GM19467 (cell line): Measurements from ENCODE around the gene ATP2B2.

Source experiments
- ATAC-seq: cut with Tn5 transposase; IDR thresholded peaks from one replicate; pipeline ENCODE4 v1.9.1; 2021; ENCODE audit warnings: mild to moderate bottlenecking, moderate library complexity; ENCODE audit not compliant: unreplicated experiment

ATP2B2 gene

DNA sequence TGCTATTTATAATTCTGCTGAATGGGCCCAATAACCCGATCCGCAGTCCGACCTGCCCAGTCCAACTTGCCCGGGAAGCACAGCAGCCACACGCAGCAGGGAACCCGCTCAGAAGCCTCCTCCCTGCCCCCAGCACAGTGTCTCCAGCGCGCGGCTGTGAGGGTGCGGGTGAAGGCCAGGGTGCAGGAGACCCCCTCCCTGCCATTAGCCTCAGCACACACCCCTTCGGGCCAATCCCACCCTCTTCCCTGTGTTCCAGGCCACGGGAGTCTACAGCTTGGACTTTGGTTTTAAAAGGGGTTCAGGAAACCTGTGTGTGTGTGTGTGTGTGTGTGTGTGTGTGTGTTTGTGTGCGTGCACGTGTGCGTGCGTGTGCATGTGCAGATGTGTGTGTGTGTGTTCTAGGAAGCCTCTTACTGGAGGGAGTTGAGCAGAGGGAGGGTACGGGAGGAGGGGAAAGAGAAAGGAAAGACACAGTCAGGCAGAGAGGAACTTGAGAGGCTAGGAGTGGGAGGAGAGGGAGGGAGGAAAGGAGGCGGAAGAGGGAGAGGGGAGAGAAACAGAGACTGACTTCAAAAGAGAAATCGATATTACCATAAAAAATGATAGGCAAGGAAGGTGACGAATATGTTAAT lies 34.2 kb downstream of the ATP2B2 start:
- ATAC-seq = no peak

DNA sequence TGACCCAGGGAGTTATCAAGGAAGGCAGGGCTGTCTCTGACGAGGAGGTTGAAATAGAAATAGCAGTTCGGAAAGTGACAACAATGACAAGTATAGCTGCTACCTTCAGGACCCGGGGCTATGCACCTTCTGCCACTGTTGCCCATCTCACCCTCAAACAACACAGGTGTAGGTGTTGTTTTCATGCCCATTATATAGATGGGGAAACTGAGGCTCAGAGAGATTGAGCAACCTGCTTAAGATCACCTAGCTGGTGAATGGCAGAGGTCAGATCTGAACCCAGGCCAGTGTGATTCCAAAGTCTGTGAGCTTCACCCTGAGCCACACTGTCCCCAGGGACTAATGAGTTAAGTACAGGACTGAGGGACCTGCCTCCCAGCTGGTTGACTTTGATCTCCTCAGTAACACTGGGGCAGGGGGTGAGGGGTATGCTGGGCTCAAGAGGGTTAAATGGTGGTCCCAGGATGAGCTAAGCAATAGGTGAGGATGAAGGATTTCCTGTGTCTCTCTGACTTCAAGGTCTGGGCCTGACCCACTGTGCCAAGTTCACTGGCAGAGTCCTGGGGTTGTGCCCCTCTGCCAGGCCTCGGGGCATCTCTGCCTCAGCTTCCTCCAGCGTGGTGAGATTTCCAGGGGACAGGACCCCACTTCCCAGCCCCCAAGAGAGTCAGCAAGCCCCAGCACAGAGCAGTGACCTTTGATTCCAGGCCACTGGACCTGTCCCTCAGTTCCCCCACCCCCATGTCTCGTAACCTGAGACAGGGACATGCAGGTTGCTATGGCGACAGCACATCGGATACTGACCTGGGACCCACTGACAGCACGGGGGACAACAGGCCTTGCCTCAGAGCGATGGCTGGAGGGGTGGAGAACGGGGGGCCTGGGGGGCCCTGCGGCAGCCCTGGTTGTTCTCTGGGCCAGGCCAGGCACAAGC lies 35.0 kb downstream of the ATP2B2 start:
- ATAC-seq = no peak

DNA sequence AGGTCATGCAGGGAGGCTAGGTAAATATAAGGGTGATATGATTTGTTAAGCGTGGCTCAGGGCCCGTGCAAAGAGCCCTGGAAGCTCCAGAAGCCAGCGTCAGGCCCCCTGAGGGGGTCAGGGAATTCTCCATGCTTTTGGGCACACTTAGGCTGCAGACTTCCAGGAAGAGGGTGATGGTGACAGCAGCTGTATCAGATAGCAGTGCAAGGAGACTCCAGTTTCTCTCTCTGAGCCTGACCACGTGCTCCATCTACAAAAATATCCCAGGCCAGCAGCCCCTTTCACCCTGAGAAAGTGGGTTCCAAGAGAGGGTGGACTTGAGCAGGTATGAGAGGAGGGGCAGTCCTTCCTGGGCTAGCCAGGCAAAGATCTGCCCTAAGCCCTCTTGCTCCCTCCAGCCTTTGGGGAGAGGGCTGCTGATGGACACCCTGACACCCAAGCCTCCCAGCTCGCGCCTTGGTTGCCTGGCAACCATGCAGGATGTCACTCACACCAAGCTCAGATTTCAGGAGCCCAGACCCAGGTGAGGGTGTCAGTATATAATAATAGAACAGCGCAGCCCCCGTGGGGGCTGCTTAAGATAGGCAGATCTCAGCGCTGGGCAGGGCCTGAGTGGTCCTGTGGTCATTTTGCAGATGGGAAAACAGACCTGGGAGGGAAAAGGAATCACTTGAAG lies 35.8 kb downstream of the ATP2B2 start:
- no peak for ATAC-seq

DNA sequence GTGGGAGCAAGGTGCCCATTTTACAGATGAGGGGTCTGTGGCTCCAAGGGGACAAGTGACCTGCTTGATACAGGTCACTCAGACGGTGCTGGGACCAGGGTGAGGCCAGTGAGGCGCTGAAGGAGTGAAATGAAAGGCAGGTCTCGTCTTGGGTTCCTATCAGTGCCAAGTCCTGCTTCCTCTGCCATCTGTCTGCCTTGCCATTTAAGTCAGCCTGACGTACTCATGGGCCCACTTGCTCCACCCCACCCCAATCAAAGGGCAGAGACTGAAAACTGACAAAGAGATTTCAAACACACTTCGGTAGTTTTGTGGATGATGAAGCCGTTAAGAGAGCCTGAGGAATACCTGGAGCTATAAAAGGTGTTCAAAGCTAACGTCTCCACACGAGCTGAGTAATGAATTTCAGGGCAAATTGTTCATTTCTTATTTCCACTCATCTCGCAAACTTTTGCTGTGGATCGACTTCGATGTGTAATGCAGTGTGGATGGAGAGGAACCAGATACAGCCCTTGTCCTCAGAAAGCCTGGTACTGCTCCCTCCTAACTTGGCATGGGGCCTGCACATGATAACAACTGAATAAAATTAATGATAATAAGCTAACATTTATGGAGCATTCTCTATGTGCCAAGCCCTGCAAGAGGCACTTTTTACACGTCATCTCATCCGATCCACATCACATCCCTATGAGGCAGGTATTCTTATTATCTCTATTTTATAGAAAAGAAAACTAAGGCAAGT lies 36.6 kb downstream of the ATP2B2 start:
- ATAC-seq = no peak

DNA sequence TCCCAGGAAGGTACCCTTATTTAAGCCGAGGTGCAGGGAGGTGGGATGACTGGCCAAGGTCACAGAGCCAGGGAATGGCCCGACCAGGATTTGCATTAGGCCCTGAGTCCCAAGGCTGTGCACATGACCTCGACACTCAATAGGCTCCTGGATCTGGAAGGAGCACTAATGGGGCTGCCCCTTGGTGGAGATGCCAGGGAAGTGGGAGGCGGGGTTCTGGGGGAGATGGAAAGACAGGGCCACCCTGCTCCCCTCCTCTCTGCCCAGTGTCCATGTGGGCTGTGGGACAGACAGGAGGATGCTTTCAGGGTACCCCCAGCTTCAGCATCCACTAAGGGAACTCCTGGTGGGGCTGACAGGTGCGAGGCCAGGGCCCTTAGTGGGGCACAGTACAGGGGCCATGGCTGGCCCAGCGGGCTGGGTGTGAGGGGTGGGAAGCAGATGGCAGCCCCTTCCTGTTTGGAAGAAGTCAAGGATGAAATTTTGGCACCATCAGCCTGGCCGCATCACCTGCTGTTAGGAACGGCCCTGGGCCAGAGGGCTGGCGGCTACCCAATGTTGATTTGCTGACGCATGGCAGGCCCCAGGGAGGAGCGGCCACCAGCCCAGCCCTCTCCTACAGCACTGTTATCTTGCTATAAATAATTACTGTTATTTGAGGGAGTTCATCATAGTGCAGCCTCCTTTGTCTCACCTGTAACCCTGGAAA lies 37.3 kb downstream of the ATP2B2 start:
- no peak for ATAC-seq

DNA sequence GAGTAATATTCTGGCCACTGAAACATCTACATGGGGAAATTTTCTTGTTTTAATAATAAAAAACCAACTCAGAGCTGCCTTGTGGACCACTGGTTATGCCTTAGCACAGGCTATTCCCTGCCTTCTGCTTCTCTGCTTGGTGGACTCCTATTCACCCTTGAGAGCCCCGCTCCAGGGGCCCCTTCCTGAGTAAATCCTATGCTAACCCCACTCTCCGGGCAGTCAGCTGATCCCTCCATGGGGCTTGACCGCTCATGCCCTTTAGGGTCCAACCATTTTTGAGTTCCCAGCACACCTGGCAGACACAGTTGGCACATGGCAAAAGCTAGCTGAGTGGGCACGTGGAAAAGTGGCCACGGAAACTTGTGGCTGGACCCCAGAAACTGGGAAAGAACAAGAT lies 38.2 kb downstream of the ATP2B2 start:
- no peak for ATAC-seq

DNA sequence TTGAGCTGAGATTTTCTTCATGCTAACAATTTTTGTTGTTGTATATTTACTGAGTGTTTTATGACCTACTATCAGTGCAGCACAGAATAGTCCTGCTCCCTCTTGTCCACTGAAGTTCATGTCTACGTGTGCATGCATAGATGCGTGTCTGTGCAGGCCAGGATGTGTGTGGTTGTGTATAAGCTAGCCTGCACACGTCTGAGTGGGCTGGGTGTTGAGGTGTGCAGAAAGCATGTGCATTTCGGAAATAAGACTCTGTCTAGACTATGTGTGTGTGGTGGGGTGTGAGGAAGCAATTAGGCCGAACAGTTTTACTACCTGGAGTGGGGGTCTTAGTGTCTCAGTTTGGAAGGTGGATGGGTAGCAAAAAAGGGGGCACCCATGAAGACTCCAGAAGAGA lies 39.2 kb downstream of the ATP2B2 start:
- ATAC-seq = no peak

DNA sequence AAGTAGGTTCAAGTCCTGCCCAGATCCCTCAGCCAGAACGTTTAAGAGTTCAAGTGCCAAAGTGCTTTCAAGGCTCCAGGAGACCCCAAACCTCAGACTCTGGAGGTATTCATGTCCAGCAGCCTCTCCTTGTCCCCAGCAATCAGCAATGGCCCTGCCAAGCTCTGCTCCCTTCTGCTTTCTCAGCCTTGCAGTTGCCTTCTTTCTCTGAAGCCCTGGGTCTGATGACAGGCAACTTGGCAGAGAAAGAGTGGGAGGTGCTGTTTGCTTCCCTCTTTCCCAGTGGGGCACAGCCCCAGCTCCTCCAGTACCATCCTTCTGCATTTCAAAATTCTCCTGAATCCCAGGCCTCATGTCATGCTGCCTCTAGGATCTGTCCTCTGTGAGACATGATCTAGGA lies 40.2 kb downstream of the ATP2B2 start:
- ATAC-seq = no peak

DNA sequence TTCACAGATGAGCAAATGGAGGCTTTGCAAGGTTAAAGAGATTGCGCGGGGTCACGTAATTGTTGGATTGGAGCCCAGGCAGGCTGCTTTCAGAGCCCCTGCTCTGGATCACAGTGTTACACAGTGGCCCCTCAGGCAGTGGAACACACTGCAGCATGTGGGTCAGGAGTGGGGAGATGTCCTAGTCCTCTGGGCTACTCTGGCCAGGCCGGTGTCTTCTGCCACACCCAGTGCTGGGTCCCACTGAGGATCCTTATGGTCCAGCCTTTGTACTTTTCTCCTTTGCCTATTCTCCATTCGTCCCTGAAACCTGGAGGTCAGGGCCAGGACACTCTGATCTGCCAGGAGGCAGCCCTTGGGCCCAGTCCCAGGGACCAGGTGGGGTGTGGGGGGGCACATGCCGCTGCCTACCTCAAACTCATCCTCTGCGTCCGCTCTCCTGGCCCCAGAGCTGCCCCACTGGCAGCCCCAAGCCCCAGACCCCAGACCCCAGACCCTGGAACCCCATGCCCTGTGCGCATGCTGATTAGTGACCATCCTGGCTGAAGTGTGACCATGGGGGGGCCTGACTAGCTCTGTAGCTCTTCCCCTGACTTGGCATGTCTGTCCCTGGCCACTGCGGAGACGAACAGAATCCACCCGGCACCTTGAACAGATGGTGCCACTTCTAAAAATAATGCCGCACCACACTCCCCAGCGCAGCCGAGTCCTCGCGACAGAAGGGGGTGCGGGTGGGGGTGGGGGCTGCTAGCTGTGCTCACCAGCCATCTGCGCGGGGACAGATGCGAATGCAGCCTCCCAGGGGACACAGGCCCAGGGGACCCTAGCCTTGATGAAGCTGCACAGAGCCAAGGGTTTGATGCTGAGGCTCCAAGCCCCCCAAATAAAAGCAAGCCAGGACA lies 41.6 kb downstream of the ATP2B2 start:
- no peak for ATAC-seq

DNA sequence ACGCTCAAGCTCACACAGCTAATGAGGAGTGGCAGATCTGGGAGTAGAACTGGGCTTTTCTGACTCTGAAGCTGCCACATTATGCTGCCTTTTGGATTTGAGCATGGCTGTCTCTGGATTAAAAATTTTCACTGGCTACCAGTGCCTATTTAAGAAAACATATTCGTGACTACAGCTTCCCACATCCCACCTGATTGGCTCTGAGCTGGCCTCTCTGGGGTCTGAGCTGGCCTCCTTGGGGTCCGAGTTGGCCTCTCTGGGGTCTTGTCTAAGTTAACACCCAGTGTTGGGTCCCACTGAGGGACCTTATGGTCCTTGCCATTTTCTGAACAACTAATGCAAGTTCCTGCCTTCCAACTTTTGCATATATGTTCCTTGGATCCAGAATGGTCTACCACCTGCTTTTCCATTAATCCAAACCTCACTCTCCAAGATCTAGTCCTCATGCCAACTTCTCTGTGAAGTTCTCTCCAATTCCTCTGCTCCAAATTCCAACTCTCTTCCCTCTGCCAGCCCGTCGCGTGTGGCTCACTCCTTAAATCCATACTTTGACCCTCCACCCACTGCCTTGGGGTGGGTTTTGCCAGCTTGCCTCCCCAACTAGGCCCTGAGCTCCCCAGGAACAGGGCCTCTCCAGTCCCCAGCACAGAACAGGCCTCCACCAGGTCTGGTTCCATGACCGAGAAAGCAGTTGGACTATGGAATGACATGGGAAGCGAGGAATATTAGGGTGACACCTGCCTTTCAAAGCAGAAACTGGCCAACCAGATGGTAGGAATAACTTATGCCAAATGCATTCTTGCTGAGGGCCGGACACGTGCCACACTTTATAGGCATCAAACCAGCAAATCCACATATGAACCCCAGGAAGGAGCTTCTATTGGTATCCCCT lies 42.5 kb downstream of the ATP2B2 start:
- ATAC-seq = no peak

DNA sequence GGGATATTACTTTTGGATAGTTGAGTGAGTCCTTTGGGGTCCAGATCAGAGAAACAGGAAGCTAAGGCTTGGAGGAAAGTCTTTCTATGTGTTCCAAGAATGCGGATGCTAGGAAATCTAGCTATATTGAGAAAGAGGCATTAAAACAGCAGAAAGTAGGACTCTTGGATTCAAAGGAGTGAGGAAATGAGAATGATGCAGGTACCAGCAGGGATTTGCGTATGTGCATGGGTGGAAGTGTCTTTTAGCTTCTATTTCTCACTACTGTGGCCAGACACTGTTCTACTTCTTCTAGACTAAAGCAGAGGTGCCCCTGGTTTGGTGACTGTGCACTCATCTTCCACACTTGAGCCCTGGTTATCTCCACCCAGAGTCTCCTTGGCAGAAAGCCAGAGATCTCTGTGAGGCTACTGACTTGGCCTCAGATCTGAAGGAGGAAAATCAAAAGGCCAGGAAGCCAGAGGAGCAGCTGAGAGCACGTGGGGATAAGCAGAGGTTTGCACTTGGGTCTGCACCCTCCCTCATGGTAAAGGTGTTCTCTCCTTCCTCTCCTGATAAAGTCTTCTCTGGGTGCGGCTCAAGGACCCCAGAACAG lies 44.3 kb downstream of the ATP2B2 start:
- no peak for ATAC-seq

DNA sequence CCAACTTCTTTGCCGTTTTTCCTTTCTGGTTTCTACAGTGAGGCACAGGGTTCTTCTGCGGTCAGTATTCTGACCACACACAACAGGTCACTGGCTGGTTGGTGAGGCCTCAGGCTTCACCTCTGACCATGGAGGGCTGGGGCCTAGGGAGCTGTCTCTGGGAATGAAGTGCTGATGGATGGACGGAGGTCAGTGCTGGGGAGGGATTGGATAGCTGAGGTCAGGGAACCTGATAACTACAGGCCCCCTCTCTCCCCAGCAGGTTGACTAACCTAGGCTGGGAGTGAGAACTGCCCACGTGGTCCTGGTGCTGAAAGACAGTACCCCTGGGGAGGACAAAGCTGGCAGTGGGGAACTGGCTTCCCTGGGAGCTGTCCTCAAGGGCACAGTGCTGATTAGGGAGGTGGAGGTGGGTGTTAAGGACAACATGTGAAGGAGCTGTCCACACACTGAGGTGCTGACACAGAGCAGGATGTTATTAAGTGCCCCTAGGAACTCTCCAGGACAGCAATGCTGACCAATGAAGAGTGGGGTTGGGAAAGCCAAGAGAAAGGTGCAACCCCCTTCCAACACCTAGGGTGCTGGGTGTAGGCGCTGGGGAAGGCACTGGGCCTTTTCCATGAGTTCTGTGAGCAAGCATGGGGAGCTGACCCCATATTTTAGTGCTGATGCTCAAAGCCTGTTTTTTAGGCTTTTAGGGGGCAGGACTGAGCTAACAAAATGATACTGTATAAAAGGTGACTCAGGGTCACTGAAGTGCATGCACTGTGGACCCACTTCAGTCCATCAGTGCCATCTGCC lies 45.2 kb downstream of the ATP2B2 start:
- ATAC-seq = no peak

DNA sequence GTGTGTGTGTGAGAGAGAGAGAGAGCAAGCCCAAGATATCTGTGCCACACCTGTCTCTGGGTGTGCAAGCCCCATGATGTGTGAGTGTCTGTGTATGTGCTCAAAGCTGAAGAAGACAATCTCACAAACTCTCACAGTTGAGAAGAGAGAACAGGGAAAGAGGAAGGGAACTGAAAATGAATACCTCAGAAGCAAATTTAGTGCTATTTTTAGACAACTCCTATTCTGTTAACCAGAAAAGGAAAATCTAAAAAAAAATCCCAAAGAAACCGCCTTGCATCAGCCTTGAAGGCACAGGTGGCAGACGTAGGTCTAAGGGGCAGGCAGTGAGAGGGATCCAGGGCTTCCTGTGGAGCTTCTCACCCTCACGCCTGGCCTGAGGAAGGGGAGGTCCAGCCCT lies 47.8 kb downstream of the ATP2B2 start:
- no peak for ATAC-seq

DNA sequence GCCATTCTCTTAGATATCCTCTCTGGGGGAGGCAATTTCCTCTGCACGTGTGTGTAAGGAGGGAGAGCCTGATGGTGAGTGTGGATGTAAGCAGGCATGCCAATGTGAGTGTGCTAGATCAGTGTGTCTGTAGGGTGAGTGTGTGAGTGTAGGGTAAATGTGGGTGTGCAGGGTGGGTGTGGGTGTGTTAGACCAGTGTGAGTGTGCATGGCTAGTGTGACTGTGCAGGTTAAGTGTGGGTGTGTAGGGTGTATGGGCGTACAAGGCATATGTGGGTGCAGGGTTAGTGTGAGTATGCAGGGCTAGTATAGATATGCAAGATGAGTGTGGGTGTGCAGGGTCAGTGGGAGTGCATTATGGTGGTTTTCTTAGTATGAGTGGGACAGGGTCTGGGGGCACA lies 48.4 kb downstream of the ATP2B2 start:
- no peak for ATAC-seq

DNA sequence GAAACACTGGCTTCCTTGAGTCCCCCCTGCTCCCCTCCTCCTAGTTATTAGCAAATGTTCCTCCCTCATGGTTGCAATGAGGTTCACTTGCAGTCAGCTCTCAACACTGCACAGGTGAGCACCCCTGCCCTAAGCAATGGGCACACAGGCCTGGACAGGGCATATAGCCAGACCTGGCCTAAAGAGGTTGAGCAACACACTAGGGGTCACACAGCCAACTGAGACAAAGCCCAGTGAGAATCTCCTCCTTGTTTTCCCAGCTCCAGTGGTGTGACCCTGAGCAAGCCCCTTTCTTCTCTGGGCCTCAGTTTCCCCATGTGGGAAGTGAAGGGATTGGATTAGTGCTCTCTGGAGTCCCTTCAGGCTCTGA lies 49.9 kb downstream of the ATP2B2 start:
- no peak for ATAC-seq

DNA sequence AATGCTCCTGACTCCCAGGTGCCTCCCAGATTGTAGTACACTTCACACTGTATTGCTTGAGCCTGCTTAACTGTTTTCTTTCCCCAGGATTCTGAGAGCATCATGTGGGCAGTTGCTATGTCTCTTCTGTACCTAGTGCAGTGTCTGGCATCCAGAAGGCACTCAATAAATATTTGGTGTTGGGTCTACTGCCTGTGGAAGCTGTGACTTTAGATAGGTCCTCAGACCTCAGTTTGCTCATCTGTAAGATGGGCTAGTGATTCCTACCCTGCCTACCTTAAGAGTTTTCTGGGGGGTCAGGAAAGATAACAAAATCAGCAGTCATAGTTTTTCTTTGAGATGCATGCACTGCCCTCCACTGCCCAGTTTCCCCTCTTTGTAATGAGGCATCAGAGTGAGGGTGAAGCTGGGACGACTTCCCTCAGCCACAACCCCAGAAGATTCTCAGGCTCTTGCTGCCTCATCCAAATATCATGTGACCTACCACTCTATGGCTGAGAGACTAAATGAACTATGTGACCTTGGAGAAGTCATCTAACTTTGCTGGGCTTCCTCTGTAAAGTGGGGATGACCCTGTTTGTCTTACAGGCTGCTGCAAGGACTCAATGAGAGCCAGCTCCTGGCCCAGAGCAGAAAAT lies 50.4 kb downstream of the ATP2B2 start:
- ATAC-seq = no peak
